Stimulated activated CD8-positive, alpha-beta memory T cell treated with anti-CD3 and anti-CD28 coated beads, Interleukin-12 subunit alpha, Interleukin-12 subunit beta, amount 100 ng/mL, for 24 hours (primary cell): ENCODE data around the gene GNGT2.
A peak's percentile ranks its signal among the peaks of the same experiment; 100 is the strongest.
"Not testable (repeated sequence)": the region's sequence is repeated elsewhere in the genome, so short reads cannot be mapped to it uniquely, and the experiment has no call there.

Experiments used
- DNase-seq: peaks from one replicate; pipeline ENCODE4 v3.0.0-alpha.2; 2020; ENCODE audit errors: extremely low read depth

The GNGT2 gene

DNA sequence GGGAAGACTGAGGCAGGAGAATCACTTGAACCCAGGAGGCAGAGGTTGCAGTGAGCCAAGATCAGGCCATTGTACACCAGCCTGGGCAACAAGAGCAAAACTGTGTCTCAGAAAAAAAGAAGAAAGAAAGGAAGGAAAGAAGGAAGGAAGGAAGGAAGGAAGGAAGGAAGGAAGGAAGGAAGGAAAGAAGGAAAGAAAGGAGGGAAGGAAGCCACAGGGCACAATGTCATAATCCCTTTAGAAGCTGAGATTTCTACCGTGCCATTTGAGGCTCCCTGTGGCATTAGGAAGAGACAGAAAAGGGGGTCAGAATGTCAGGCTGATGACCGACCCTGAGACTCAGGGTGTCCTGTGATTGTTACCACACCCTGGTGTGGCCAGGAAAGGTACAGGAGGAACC lies 6.6 kb downstream of the GNGT2 start:
- no peak for DNase-seq

GRCh38 chr17:49201481-49201927 lies 8.9 kb downstream of the GNGT2 start:
- DNase-seq, result no peak

DNA sequence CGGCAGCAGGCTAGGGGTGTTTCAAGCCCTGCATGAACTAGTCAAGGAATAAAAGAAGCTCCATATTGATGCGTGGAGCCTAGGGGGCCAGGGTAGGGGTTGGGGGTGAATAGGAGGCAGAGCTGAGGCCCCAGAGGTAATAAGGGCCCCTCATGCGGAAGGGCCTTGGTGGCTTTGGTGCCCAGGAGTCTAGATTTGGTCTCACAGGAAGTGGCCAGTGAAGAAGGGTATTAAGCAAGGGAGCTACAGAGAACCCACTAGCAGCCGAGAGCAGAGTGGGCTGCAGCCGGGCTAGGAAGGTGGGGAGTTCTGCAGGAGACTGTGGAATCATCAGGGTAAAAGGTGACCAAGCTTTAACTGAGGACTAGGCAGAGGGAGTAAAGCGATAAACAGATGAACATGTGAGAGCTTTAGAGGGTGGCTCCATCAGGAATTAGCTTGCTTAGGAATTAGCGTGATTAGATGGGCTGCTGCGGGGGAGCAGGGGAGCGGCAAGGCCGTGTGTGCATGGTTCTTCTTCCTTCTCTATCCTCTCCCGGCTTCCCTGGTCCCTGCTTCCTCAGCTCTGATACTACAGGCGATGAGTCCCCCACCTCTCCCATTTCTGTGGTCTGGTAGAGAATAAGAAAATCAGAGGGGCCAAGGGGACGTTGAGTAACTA lies 9.8 kb downstream of the GNGT2 start:
- DNase-seq, result no peak

DNA sequence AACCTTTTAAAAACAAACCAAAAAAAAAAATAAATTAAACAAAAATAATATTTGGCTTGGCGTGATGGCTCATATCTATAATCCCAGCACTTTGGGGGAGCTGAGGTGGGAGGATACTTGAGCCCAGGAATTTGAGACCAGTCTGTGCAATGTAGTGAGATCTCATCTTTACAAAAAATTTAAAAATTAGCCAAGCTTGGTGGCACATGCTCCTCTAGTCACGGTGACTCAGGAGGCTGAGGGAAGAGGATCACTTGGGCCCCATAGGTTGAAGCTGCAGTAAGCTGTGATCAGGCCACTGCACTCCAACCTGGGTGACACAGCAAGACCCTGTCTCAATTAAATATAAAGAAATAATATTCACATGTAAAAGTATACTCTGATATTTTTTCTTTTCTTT lies 12.2 kb downstream of the GNGT2 start:
- DNase-seq, result no peak

GRCh38 chr17:49197346-49197998 lies 12.9 kb downstream of the GNGT2 start:
- DNase-seq, result no peak

DNA sequence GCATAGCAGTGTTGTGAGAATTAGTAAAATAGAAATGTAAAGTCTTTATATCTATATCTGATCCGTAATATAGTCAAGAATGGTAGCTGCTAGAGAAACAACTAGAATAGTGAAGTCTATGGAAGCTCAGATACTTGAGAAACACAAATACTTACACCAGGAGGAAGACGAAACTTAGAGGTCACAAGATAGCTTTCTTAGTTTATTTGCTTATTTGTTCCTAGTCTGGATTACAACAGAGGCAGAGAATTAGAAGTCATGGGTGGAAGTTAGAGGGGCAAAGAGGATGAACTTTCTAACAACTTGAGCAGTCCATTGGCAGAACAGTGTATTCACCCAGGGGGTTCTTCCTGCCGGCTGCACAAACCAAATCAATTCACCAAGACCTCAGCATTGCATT lies 13.9 kb downstream of the GNGT2 start:
- DNase-seq, result no peak

DNA sequence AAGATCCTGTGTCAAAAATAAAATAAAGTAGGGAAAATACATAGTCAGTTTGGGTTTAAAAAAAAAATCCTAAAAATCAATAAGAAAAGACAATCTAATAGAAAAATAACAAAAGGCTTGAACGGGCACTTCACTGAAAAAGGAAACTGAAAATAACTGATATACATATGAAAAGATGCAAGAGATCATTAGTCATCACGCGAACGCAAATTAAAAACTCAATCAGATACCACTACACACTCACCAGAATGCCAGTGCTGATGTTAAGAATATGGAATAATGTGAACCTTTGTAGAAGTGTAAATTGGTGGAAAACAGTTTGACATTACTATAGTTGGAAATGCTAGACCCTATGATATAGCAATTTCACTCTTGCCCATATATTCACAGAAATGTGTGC lies 14.6 kb downstream of the GNGT2 start:
- DNase-seq, result no peak

DNA sequence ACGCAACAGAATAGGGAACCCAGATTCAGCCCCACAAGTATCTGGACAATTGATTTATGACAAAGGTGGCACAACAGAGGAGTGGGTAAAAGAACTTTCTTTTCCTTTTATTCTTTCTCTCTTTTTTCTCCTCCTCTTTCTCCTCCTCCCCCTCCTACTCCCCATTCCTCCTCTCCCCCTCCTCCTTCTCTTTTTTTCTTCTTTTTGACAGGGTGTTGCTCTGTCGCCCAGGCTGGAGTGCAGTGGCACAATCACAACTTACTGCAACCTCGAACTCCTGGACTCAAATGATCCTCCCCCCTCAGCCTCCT lies 16.1 kb downstream of the GNGT2 start:
- no peak for DNase-seq

- DNase-seq, result no peak
Observed at GRCh38 chr17:49193513-49194296, 16.7 kb downstream of the GNGT2 start.

DNA sequence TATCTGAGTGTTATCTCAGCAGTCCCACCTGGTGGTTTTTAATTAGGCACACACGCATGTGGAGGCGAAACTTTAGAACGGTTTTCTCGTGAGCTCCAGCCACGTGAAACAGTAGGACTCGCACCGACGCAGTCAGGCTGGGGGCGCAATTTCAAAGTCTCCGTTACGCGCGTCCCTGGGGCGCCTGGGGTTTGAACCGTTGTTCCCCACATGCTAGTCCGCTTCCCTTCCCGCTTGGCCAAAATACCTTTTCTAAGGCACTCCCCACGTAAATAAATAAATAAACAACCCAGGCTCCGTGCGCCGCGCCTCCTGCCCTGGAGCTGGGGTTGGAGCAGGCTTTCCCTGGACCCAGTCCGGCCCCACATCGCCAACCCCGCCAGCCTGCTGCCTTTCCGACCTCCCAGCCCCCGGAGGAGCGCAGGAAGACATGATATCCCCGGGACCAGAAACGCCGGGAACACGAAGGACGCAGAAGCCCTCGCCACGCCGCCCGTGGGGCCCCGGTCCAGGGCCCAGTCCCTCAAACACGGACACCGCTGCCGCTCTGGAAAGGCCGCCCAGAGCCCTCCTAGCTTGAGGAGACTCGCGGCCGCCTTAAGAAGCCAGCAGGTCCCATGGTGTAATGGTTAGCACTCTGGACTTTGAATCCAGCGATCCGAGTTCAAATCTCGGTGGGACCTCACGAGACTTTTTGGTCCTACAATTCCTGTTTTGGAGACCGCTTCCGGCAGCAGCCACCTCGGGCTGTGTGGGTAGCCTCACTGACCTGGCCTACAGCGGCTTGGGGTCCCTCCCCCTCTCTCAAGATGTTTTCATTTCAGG lies 18.2 kb downstream of the GNGT2 start:
- DNase-seq, result peak; percentile 58

DNA sequence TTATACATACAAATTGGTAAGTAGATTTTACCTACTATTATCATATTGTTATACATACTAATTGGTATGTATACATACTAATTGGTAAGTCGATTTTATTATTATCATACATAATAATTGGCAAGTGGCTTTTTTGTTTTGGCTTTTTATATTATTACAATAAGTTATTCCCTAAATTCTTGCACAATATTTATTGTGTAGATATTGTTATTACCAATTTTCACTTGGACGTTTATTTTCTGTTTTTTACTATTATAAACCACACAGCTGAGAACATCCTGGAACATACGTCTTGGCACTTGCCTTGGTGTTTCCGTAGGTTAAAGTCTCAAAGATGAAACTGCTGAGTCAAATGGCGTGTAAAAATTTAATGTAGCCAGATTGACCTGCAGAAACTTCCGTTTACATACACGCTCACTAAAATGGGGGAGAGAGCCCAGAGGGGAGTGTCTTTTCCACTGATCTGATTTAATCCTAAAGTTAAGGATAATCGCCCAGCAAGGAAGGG lies 18.9 kb downstream of the GNGT2 start:
- DNase-seq, result no peak

GRCh38 chr17:49190932-49191331 lies 19.4 kb downstream of the GNGT2 start:
- no peak for DNase-seq

DNA sequence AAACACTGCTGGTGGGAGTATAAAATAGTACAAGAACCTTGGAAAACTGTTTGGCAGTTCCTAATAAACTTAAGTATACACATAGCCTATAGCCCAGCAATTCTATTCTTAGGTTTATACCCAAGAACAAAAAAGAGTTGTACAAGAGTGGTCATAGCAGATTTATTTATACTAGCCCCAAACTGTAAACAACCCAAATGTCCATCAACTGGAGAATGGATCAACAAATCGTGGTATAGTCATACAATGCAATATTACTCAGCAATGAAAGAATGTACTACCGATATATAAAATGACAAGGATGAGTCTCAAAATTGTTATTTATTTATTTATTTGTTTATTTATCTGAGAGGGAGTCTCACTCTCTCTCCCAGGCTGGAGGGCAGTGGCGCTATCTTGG lies 23.1 kb downstream of the GNGT2 start:
- DNase-seq, result no peak

- not testable (repeated sequence) for DNase-seq
Observed at GRCh38 chr17:49185381-49185780, 25.0 kb downstream of the GNGT2 start.

- not testable (repeated sequence) for DNase-seq
Observed at GRCh38 chr17:49184522-49184921, 25.9 kb downstream of the GNGT2 start.

DNA sequence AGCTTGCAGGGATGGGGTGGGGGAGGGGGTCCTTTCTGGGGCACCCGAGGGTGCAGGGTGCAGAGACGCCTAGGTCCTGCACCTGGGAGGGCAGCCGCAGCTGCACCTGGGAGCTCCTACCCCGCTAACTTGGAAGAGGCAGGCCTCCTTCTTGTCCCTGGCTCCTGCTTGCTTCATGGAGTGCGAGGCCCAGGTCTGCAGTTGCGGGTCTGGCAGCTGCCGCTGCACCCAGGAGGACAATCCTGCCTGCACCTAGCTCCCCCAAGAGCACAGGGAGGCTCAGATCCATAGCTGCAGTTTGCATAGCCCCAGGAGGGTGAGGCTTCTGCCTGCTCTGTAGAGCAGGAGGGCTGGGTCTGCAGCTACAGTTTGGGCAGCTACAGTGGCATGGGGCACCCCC lies 26.6 kb downstream of the GNGT2 start:
- DNase-seq, result no peak

GRCh38 chr17:49183341-49183740 lies 27.0 kb downstream of the GNGT2 start:
- no peak for DNase-seq

GRCh38 chr17:49180998-49181635 lies 29.3 kb downstream of the GNGT2 start:
- no peak for DNase-seq

DNA sequence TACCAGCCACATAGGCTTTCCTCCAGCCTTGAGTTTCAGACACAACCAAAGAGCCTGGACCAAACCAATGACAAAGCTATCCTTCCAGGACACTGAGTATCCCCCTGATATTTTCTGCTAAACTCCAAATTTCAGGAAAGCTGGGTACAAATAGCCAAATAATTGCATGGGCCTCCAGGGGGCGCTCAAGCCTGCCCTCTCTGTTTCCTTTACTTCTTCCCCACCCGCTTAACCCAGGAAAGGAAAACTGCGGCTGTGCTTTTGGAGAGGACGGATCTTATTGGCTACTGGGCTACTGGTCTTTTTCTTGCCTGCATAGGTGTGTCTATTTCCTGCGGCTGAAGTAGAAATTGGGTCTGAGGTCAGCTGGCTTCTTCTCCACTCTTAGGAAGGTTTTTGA lies 30.1 kb downstream of the GNGT2 start:
- peak; percentile 21 for DNase-seq

- not testable (repeated sequence) for DNase-seq
Observed at GRCh38 chr17:49175978-49176377, 34.4 kb downstream of the GNGT2 start.

DNA sequence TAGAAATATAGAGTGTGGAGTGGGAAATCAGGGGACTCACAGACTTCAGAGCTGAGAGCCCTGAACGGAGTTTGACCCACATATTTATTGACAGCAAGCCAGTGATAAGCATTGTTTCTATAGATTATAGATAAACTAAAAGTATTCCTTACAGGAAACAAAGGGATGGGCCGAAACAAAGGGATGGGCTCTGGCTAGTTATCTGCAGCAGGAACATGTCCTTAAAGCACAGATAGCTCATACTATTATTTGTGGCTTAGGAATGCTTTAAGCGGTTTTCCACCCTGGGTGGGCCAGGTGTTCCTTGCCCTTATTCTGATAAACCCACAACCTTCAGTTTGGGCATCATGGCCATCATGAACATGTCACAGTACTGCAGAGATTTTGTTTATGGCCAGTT lies 39.7 kb downstream of the GNGT2 start:
- DNase-seq, result not testable (repeated sequence)
